Ectodermal cell (in vitro differentiated cells): ENCODE results near the gene NXPH2.
"Not testable (repeated sequence)": the region's sequence is repeated elsewhere in the genome, so short reads cannot be mapped to it uniquely, and the experiment has no call there.

Experiments
- H3K27ac ChIP-seq: 2 replicates; pipeline ENCODE4 v1.7.0; 2013; ENCODE audit warnings: mild to moderate bottlenecking, low read depth, low read length; ENCODE audit not compliant: insufficient read depth, poor library complexity, severe bottlenecking
- H3K27me3 ChIP-seq: 2 replicates; pipeline ENCODE4 v1.7.0; 2013; ENCODE audit warnings: mild to moderate bottlenecking, low read length; ENCODE audit not compliant: insufficient read depth, control insufficient read depth, poor library complexity, severe bottlenecking
- H3K36me3 ChIP-seq: one replicate; pipeline ENCODE4 v1.7.0; 2013; ENCODE audit warnings: low read length; ENCODE audit not compliant: control insufficient read depth, insufficient read depth
- H3K4me1 ChIP-seq: one replicate; pipeline ENCODE4 v1.7.0; 2013; ENCODE audit warnings: low read length; ENCODE audit not compliant: control insufficient read depth, insufficient read depth
- H3K4me3 ChIP-seq: 2 replicates; pipeline ENCODE4 v1.7.0; 2013; ENCODE audit warnings: low read depth, low read length, control low read depth; ENCODE audit not compliant: insufficient read depth
- H3K9me3 ChIP-seq: 2 replicates; pipeline ENCODE4 v1.7.0; 2013; ENCODE audit warnings: mild to moderate bottlenecking, low read length, moderate library complexity; ENCODE audit not compliant: control insufficient read depth
- WGBS, 2 experiments: methylation state at CpG; one replicate each; pipeline ENCODE4 v1.1.7; 2013; ENCODE audit warnings: missing lambda C conversion rate in 2 of 2; 5-methylcytosine and 5-hydroxymethylcytosine counted together

Gene NXPH2

GRCh38 chr2:138762533-138762932 lies 17.7 kb downstream of the NXPH2 start:
- H3K4me1 ChIP-seq = no peaks in the 10 kb centered on the region
- no peak overlapping the region for H3K27ac ChIP-seq
- no peaks in the 10 kb centered on the region for H3K36me3 ChIP-seq
- H3K27me3 ChIP-seq = no peaks in the 10 kb centered on the region
- H3K4me3 ChIP-seq = no peak overlapping the region
- no peaks in the 10 kb centered on the region for H3K9me3 ChIP-seq

DNA sequence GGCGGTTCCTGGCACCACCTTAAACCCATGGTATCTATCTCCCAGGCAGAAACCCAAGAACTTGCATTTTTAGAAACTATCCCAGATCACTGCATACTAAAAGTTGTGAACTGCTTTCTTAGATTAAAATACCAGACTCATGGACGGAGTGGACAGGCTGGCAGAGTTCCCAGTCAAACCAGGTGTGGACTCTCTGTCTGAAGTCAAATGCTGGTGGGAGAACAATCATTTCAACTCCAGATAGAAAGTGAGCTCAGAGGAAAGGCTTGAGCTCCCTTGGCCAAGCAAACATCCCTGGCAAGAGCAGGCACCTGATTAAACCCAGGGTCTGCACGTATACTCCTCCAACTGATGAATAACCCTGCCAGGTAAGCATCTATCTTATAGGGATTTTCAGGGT lies 19.5 kb downstream of the NXPH2 start:
- Histone ChIP-seq H3K36me3 (no peaks in the 10 kb centered on the region), H3K27ac (no peak overlapping the region), H3K4me1 (no peaks in the 10 kb centered on the region), H3K4me3 (no peak overlapping the region), H3K9me3 (no peaks in the 10 kb centered on the region), H3K27me3 (no peaks in the 10 kb centered on the region)
- 93 to 97% methylated on average over 3 of the region's 3 CpGs for WGBS, 2 experiments

GRCh38 chr2:138757384-138757783 lies 22.8 kb downstream of the NXPH2 start:
- H3K36me3 ChIP-seq = no peaks in the 10 kb centered on the region
- H3K4me1 ChIP-seq = no peaks in the 10 kb centered on the region
- H3K9me3 ChIP-seq = no peaks in the 10 kb centered on the region
- 93 to 94% methylated on average over 2 of the region's 2 CpGs for WGBS, 2 experiments
- no peak overlapping the region for H3K27ac ChIP-seq
- no peak overlapping the region for H3K4me3 ChIP-seq
- no peaks in the 10 kb centered on the region for H3K27me3 ChIP-seq

- Histone ChIP-seq H3K27ac (no peak overlapping the region), H3K4me3 (no peak overlapping the region), H3K27me3 (no peaks in the 10 kb centered on the region), H3K4me1 (no peaks in the 10 kb centered on the region), H3K36me3 (no peaks in the 10 kb centered on the region), H3K9me3 (no peaks in the 10 kb centered on the region)
- 88 to 89% methylated on average over 7 of the region's 7 CpGs for WGBS, 2 experiments
Observed at GRCh38 chr2:138752197-138752956, 27.8 kb downstream of the NXPH2 start.

DNA sequence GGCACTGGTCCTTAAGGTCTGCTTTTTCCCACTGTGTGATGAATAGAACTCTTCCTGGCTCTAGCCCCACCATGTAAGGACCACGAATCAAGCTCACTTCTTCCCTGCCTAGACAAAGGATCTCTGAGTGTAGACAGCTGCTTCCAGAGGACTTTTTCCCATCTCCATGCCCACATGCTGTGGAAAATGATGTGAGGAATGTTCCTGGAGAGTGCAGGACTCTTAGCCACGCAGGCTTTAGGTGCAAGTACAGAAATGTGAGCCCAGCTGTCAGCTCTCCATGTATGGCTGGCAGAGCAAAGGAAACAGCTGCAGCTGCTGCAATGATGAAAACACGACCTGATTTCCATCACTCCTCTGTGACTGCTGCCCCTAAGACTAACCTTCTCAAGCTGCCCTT lies 35.5 kb downstream of the NXPH2 start:
- Histone ChIP-seq H3K36me3 (no peaks in the 10 kb centered on the region), H3K27ac (peak overlapping the region; percentile 12), H3K9me3 (no peaks in the 10 kb centered on the region), H3K27me3 (no peaks in the 10 kb centered on the region), H3K4me3 (no peak overlapping the region), H3K4me1 (no peaks in the 10 kb centered on the region)
- 31 to 45% methylated on average over 3 of the region's 3 CpGs for WGBS, 2 experiments

GRCh38 chr2:138742441-138743057 lies 37.6 kb downstream of the NXPH2 start:
- whole genome bisulfite sequencing, 2 experiments = 96% methylated on average over 2 to 4 of the region's 4 CpGs
- Histone ChIP-seq H3K27ac (no peak overlapping the region), H3K4me3 (no peak overlapping the region), H3K27me3 (no peaks in the 10 kb centered on the region), H3K9me3 (peaks cover 2% of the 10 kb centered on the region), H3K4me1 (no peaks in the 10 kb centered on the region), H3K36me3 (peaks cover 1% of the 10 kb centered on the region)

- Histone ChIP-seq H3K9me3 (peaks cover 2% of the 10 kb centered on the region), H3K4me1 (no peaks in the 10 kb centered on the region), H3K27ac (no peak overlapping the region), H3K4me3 (no peak overlapping the region), H3K36me3 (peaks cover 2% of the 10 kb centered on the region), H3K27me3 (no peaks in the 10 kb centered on the region)
- WGBS, 2 experiments = 96 to 98% methylated on average over 2 of the region's 2 CpGs
Observed at GRCh38 chr2:138741851-138742250, 38.3 kb downstream of the NXPH2 start.

- 84 to 91% methylated on average over 3 of the region's 3 CpGs for WGBS, 2 experiments
- H3K4me3 ChIP-seq, H3K9me3 ChIP-seq: not testable (repeated sequence)
Observed at GRCh38 chr2:138737009-138737554, 43.1 kb downstream of the NXPH2 start.

DNA sequence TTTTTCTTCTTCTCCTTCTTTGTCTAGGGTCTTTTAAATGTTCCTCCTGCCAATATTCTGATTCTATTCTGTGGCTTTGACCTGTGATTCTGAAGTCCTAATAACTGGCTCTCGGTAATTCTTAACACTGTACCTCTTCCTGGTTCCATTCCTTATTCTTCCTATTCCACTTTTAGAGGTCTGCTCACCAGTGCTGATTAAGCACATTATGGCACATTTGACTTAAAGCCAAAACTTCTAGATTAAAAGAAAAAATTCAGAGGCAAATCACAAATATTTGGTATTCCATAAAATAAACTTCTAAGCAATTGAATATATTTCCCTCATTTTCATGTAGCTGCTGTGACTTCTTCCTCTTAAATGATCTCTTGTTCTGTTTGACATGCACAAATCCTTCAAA lies 47.5 kb downstream of the NXPH2 start:
- H3K9me3 ChIP-seq = peaks cover 6% of the 10 kb centered on the region
- no peak overlapping the region for H3K27ac ChIP-seq
- H3K4me3 ChIP-seq = no peak overlapping the region
- no peaks in the 10 kb centered on the region for H3K27me3 ChIP-seq
- H3K36me3 ChIP-seq = peaks cover 2% of the 10 kb centered on the region
- H3K4me1 ChIP-seq = no peaks in the 10 kb centered on the region
- WGBS, 2 experiments = 91 to 100% methylated on average over 1 of the region's 1 CpG

More at GRCh38 chr2:138737009-138737554, 43.1 kb downstream of the NXPH2 start:
- not testable (repeated sequence) for H3K36me3 ChIP-seq, H3K4me1 ChIP-seq, H3K27ac ChIP-seq, H3K27me3 ChIP-seq

GRCh38 chr2:138730497-138731030 lies 49.6 kb downstream of the NXPH2 start:
- no peaks in the 10 kb centered on the region for H3K9me3 ChIP-seq
- no peaks in the 10 kb centered on the region for H3K4me1 ChIP-seq
- no peaks in the 10 kb centered on the region for H3K27me3 ChIP-seq
- no peak overlapping the region for H3K4me3 ChIP-seq
- 93 to 99% methylated on average over 3 of the region's 3 CpGs for WGBS, 2 experiments
- no peak overlapping the region for H3K27ac ChIP-seq
- H3K36me3 ChIP-seq = no peaks in the 10 kb centered on the region
